Activated CD4-positive, alpha-beta T cell treated with anti-CD3 and anti-CD28 coated beads, Interleukin-2, amount 50 U/mL, for 1 hour (primary cell): Measurements from ENCODE around the gene SLC38A4.
"Not testable (repeated sequence)": the region's sequence is repeated elsewhere in the genome, so short reads cannot be mapped to it uniquely, and the experiment has no call there.

Source experiments
- DNase-seq: peaks from one replicate; pipeline ENCODE4 v3.0.0-alpha.2; 2020

SLC38A4 gene

DNA sequence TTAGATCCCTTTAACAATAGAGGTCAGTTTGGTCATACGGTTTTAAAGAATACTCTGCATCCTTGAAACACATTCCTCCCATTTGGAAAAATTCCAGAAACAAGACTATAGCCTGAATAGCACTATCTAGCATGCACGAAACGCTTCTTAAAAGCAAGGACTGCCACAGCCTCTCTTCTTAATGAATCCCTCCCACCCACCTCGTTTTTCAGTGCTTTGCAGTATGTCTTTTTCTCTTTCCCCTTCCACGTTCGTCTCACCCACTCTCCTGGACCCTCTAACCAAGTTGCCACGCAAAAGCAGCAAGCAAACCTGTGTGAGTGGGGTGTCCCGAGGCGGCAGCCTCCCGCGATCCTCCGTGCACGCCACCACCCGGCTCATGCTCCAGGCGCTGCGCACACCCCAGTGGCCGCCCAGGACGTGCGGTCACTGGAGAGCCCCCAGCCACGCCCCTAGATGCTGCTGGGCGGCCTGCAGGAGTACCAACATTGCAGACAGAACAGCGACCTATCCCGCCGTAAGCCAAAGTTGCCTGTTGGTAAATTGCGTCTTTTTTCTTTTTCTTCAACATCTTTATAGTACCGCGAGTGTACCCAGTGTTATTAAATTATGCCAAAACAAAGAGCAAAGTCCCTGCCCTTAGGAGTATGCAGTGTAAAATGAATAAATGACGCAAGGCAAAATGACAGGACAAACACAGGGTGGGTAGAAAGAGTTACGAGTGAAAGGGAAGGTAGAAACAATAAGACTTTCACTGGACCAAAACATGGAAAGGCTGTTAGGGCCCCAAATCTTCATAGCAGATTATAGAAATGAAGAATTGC, at the start of gene SLC38A4:
Gene SLC38A4 (minus strand): TSS at position 407 of the 824 bp plus-strand sequence. CDS start 32,926 bp downstream, outside the sequence.
- DNase-seq: no peak

- DNase-seq: no peak
Observed at GRCh38 chr12:46875095-46875494, 49.3 kb upstream of the SLC38A4 start.

- DNase-seq: no peak
Observed at GRCh38 chr12:46874642-46875041, 48.8 kb upstream of the SLC38A4 start.

- no peak for DNase-seq
Observed at GRCh38 chr12:46872135-46872534, 46.3 kb upstream of the SLC38A4 start.

GRCh38 chr12:46865311-46865710, 39.5 kb upstream of the SLC38A4 start:
- DNase-seq: no peak

GRCh38 chr12:46858368-46858767, 32.6 kb upstream of the SLC38A4 start:
- no peak for DNase-seq

DNA sequence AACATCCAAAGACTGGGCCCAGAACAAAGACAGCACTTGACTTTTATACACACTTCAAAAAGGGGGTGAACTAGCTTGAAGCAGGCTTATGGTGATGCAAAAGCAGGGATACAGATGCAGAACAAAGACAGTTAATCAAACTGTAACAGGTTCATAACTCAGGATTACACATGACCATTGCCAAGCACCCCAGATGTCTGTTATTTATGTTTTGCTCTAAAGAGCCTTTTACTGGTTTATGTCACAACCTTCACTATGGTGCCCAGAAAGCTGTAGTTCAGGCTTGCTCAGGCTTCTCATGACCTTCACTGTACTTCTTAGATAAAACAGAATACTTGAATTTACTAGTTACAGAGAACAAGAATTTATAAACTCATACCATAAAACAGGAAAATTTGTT, 31.7 kb upstream of the SLC38A4 start:
- no peak for DNase-seq

GRCh38 chr12:46855760-46856159, 30.0 kb upstream of the SLC38A4 start:
- DNase-seq: no peak

DNA sequence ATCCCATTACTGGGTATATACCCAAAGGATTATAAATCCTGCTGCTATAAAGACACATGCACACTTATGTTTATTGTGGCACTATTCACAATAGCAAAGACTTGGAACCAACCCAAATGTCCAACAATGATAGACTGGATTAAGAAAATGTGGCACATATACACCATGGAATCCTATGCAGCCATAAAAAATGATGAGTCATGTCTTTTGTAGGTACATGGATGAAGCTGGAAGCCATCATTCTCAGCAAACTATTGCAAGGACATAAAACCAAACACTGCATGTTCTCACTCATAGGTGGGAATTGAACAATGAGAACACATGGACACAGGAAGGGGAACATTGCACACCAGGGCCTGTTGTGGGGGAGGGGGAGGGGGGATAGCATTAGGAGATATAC, 28.4 kb upstream of the SLC38A4 start:
- DNase-seq: not testable (repeated sequence)

- not testable (repeated sequence) for DNase-seq
Observed at GRCh38 chr12:46848792-46849191, 23.0 kb upstream of the SLC38A4 start.

- DNase-seq: no peak
Observed at GRCh38 chr12:46847001-46847400, 21.2 kb upstream of the SLC38A4 start.

DNA sequence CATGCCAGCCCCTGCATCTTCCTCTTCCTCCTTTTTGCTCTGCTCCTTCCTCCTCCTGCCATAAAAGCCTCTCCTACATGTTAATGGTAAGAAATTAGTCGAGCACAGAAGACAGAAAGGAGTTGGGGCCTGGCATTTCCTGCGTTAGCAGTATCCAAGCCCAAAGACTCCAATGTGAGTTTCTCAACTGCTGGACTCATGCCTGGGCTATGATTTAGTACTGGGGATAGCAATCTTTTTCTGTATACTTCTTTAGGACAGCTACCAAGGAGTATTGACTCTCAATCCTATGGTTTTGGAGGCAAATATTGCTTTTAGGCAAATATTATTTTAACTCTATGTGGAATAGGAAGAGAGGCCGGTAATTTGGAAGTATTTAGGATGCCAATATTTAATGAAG, 18.0 kb upstream of the SLC38A4 start:
- no peak for DNase-seq

GRCh38 chr12:46841891-46842290, 16.1 kb upstream of the SLC38A4 start:
- DNase-seq: no peak

- no peak for DNase-seq
Observed at GRCh38 chr12:46839964-46840363, 14.2 kb upstream of the SLC38A4 start.

DNA sequence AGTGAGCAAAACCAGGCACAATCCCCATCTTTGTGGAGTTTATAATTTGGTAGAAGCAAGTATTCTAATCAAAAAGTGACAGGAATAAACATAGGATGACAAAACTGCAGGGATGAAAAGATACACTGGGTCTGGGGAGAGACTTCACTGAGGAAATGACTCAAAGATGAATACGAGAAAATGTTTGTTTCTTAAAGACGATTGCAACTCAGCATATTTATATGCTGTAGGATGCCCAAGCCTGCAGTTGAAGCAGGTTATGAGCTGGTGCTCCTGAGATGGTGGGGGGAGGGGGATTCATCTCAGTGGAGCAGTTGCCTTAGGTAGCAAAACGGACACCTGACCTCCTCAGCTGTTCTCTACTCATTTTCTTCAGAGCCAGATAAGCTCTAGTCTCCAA, 13.4 kb upstream of the SLC38A4 start:
- no peak for DNase-seq

DNA sequence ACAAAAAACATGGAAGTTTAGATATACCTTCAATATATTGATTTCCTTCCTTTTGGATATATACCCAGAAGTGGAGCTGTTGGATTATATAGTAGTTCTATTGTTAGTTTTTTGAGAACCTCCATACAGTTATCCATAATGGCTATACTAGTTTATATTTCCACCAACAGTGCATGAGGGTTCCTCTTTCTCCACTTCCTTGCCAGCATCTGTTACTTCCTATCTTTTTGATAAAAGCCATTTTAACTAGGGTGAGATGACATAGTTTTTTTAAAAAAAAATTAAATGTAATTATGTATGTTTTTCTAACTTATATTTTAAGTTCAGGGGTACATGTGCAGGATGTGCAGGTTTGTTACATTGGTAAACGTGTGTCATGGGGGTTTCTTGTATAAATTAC, 10.0 kb upstream of the SLC38A4 start:
- DNase-seq: no peak

DNA sequence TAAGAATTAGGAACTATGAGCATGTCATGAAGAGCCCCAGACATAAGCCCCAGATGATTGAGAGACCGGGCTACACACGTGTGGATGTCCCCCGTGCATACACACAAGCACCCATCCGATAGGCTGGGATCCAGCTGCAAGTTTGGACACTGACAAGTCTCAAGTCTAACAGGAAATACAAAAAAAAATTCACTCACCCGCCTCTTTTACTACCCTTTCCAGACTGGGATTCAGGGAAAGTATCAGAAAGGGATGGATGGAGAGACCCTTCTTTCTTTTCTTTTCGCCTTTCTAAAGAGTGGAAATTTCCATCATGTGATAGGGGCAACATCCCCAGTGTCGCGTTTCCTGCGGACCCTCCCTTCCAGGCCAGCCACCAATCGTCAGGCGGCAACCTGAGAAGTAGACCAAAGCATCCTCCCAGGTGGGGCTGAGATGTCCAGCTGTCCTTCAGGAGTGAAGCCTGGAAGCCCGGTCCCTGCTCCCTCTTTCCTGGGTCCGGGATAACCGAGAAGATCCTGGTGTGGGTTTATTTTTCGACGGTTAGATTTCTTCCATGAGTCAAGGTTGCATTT, 6.4 kb upstream of the SLC38A4 start:
- no peak for DNase-seq

- no peak for DNase-seq
Observed at GRCh38 chr12:46831335-46832129, 5.7 kb upstream of the SLC38A4 start.

- DNase-seq: no peak
Observed at GRCh38 chr12:46830731-46831334, 5.0 kb upstream of the SLC38A4 start.

- no peak for DNase-seq
Observed at GRCh38 chr12:46824709-46825108, 1.1 kb downstream of the SLC38A4 start.

DNA sequence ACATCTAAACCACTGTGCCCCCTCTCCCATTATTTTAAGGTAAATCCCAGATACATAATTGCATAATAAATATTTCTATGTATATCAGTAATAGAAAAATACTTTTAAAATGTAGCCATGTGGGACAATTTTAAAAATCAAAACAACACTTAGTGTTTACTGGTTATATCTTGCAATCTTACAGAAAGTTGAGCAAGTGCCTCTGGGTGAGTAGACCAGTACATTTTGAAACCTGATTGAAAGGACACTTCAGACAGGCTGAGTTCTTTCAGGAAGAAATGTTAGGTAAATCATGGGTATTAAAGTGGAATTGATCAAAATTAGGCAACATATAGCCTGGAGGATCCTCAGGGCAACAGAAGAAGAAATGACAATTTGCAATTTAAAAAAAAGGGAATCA, 7.2 kb downstream of the SLC38A4 start:
- DNase-seq: no peak

DNA sequence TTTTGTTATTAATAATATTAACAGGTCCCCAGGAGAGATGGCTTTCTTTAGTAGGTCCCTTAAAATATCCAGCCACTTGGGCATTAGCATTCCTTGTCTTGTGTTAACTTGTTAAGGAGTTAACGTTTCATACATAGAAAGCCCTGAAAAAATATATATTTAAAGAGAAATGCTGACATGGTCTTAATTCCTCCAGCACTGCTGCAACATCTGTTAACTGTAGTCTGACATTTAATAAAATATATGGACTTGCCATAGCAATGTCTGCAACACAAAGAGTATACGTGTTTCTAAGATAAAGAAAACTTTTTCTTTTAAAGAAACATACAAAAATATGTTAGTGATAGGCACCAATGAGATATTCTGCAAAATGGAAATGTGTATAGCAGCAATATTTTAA, 10.0 kb downstream of the SLC38A4 start:
- DNase-seq: no peak

GRCh38 chr12:46814143-46814542, 11.7 kb downstream of the SLC38A4 start:
- DNase-seq: no peak
